Stimulated activated CD4-positive, alpha-beta T cell treated with anti-CD3 and anti-CD28 coated beads, Interleukin-4, amount 100 ng/mL, for 1 hour (primary cell): ENCODE results near the gene SNAP23.
"Not testable (repeated sequence)": the region's sequence is repeated elsewhere in the genome, so short reads cannot be mapped to it uniquely, and the experiment has no call there.

ENCODE experiments used
- DNase-seq: peaks from one replicate; pipeline ENCODE4 v3.0.0-alpha.2; 2020

Gene SNAP23

GRCh38 chr15:42498212-42499068 lies 3.0 kb downstream of the SNAP23 start:
- no peak for DNase-seq

GRCh38 chr15:42499858-42500609 lies 4.6 kb downstream of the SNAP23 start:
- DNase-seq, result no peak

- no peak for DNase-seq
Measured at GRCh38 chr15:42502477-42502876, 7.0 kb downstream of the SNAP23 start.

- DNase-seq, result no peak
Measured at GRCh38 chr15:42503825-42504224, 8.4 kb downstream of the SNAP23 start.

GRCh38 chr15:42504631-42505030 lies 9.2 kb downstream of the SNAP23 start:
- DNase-seq, result no peak

- no peak for DNase-seq
Measured at GRCh38 chr15:42507514-42507913, 12.1 kb downstream of the SNAP23 start.

GRCh38 chr15:42508263-42508690 lies 12.8 kb downstream of the SNAP23 start:
- DNase-seq, result no peak

GRCh38 chr15:42510258-42511006 lies 15.0 kb downstream of the SNAP23 start:
- no peak for DNase-seq

GRCh38 chr15:42511007-42511391 lies 15.6 kb downstream of the SNAP23 start:
- no peak for DNase-seq

GRCh38 chr15:42523331-42523730 lies 27.9 kb downstream of the SNAP23 start:
- no peak for DNase-seq

GRCh38 chr15:42528970-42529369 lies 33.5 kb downstream of the SNAP23 start:
- no peak for DNase-seq

GRCh38 chr15:42533246-42533645 lies 37.8 kb downstream of the SNAP23 start:
- no peak for DNase-seq

- DNase-seq, result no peak
Measured at GRCh38 chr15:42544853-42545629, 49.6 kb downstream of the SNAP23 start.

GRCh38 chr15:42547918-42548248 lies 52.4 kb downstream of the SNAP23 start:
- no peak for DNase-seq

GRCh38 chr15:42548249-42549031 lies 53.0 kb downstream of the SNAP23 start, which contains the start of the genes HAUS2 and LRRC57:
TSS of gene HAUS2 (plus strand) at chr15:42548838. CDS start at chr15:42548873, 35 bp downstream.
TSS of gene LRRC57 (minus strand) at chr15:42548793. CDS start at chr15:42548434, 359 bp downstream.
- peak; percentile 90 for DNase-seq

- no peak for DNase-seq
Measured at GRCh38 chr15:42549032-42549491, 53.6 kb downstream of the SNAP23 start.

- no peak for DNase-seq
Measured at GRCh38 chr15:42549741-42550392, 54.4 kb downstream of the SNAP23 start.

GRCh38 chr15:42553554-42553953 lies 58.1 kb downstream of the SNAP23 start:
- no peak for DNase-seq

- DNase-seq, result not testable (repeated sequence)
Measured at GRCh38 chr15:42556550-42557207, 61.2 kb downstream of the SNAP23 start.

- no peak for DNase-seq
Measured at GRCh38 chr15:42558739-42559138, 63.3 kb downstream of the SNAP23 start.
